PC-9 (cell line): Measurements from ENCODE around the gene ZNF512B. TPM values are rescaled to one million over a fixed set of nuclear protein-coding genes. Genes with fewer than 3 reads are reported as not detected.
"Not testable (repeated sequence)": the region's sequence is repeated elsewhere in the genome, so short reads cannot be mapped to it uniquely, and the experiment has no call there.

Experiments
- BruUV-seq: library from RNA; stranded (reverse); fragments of 400-500 nt; replicated peaks from 2 replicates; lab custom pipeline; 2021; lab: Mats Ljungman, UMichigan
- CTCF ChIA-PET: fragments of 300-600 bp; sonication (Branson Sonifier 250); formaldehyde crosslinking; loops from one replicate; lab custom pipeline; 2022; ENCODE audit warnings: antibody characterized with exemption; lab: Charles Lee
- POLR2A ChIA-PET: fragments of 300-600 bp; sonication (Branson Sonifier 250); formaldehyde crosslinking; loops from one replicate; lab custom pipeline; 2022; ENCODE audit warnings: antibody characterized with exemption; ENCODE audit not compliant: unreplicated experiment; lab: Charles Lee
- DNase-seq, 2 experiments: peaks; one replicate each; pipeline versions ENCODE4 v3.0.0 to v3.0.0-alpha.2; 2015 to 2022; ENCODE audit warnings: mixed read lengths in 1 of 2
- H2AFZ ChIP-seq: fragments of 200-600 bp; sonication (generic); 2 replicates; pipeline ENCODE4 v1.8.1; 2017; ENCODE audit warnings: antibody characterized with exemption
- H3F3A ChIP-seq: fragments of 200-600 bp; sonication (generic); 2 replicates; pipeline ENCODE4 v1.8.1; 2017; ENCODE audit warnings: antibody characterized with exemption, mild to moderate bottlenecking, low read depth; ENCODE audit not compliant: insufficient read depth
- H3K27ac ChIP-seq: fragments of 200-600 bp; sonication (generic); 2 replicates; pipeline ENCODE4 v1.6.1; 2016; ENCODE audit warnings: mixed run types
- H3K27me3 ChIP-seq: fragments of 200-600 bp; sonication (generic); 2 replicates; pipeline ENCODE4 v1.6.1; 2016; ENCODE audit warnings: low read depth, mixed run types; ENCODE audit not compliant: insufficient read depth
- H3K36me3 ChIP-seq: fragments of 200-600 bp; sonication (generic); 2 replicates; pipeline ENCODE4 v1.6.1; 2016; ENCODE audit warnings: low read depth, mixed run types
- H3K4me1 ChIP-seq: fragments of 200-600 bp; sonication (generic); replicated peaks from 2 replicates; pipeline ENCODE4 v1.6.1; 2016; ENCODE audit warnings: mixed run types; ENCODE audit not compliant: insufficient read depth
- H3K4me2 ChIP-seq: fragments of 200-600 bp; sonication (generic); 2 replicates; pipeline ENCODE4 v1.6.1; 2017; ENCODE audit warnings: mixed run types
- H3K4me3 ChIP-seq: fragments of 200-600 bp; sonication (generic); 2 replicates; pipeline ENCODE4 v1.6.1; 2016; ENCODE audit warnings: mixed run types
- H3K79me2 ChIP-seq: fragments of 200-600 bp; sonication (generic); 2 replicates; pipeline ENCODE4 v1.6.1; 2017; ENCODE audit warnings: low read depth, mixed run types
- H3K9me2 ChIP-seq: fragments of 200-600 bp; sonication (generic); 2 replicates; pipeline ENCODE4 v1.8.1; 2017; ENCODE audit warnings: mild to moderate bottlenecking; ENCODE audit not compliant: insufficient read depth
- H3K9me3 ChIP-seq: fragments of 200-600 bp; sonication (generic); 2 replicates; pipeline ENCODE4 v1.8.1; 2016; ENCODE audit warnings: low read depth; ENCODE audit not compliant: insufficient read depth
- H4K20me1 ChIP-seq: fragments of 200-600 bp; sonication (generic); 2 replicates; pipeline ENCODE4 v1.8.1; 2017; ENCODE audit not compliant: insufficient read depth
- CTCF ChIP-seq: fragments of 200-600 bp; sonication (generic); conservative IDR thresholded peaks from 2 replicates; pipeline ENCODE4 v1.6.1; 2017; ENCODE audit warnings: mixed run types, antibody characterized with exemption, mild to moderate bottlenecking, moderate library complexity
- EZH2 ChIP-seq: fragments of 200-600 bp; sonication (generic); IDR thresholded peaks from 2 replicates; pipeline ENCODE4 v1.8.0; 2017; ENCODE audit warnings: antibody characterized with exemption, low read depth
- intact Hi-C: fragments of 100-400 bp; cut with micrococcal nuclease; formaldehyde crosslinking; loops from one replicate; pipeline ENCODE4 v1.10.0; 2022; ENCODE audit not compliant: unreplicated experiment
- total RNA-seq: library from RNA; stranded (reverse); gene quantifications from 2 replicates; pipeline ENCODE4 v1.2.3, GENCODE V29; 2021

Gene ZNF512B
- total RNA-seq, 1 experiment from 2014 or later, result 28.1 TPM

- CTCF ChIA-PET, result no interaction called here
- Histone ChIP-seq H3K4me1 (peaks cover 8% of the 10 kb centered on the region; the same call in 1 of the 2 replicates), H3K36me3 (peaks cover 11% of the 10 kb centered on the region; the same call in 1 of the 2 replicates), H3K27me3 (no peaks in the 10 kb centered on the region), H3K9me2 (no peaks in the 10 kb centered on the region), H3K9me3 (no peaks in the 10 kb centered on the region), H3K4me2 (no peak overlapping the region), H3F3A (peaks cover 14% of the 10 kb centered on the region; the same call in 1 of the 2 replicates), H4K20me1 (no peaks in the 10 kb centered on the region), H3K4me3 (no peak overlapping the region), H3K79me2 (peaks cover 4% of the 10 kb centered on the region), H3K27ac (no peak overlapping the region), H2AFZ (no peak overlapping the region)
- no TSS peak for BruUV-seq
- TF ChIP-seq EZH2, result no peak
- no peak for TF ChIP-seq CTCF
- intact Hi-C loops, result no loop called here
- POLR2A ChIA-PET, result no interaction called here
- DNase-seq, result no peak
Observed at GRCh38 chr20:63962426-63963347, 7.0 kb downstream of the ZNF512B start.

GRCh38 chr20:63961664-63962425 lies 7.9 kb downstream of the ZNF512B start:
- intact Hi-C loops, result no loop called here
- H3K27ac ChIP-seq, result no peak overlapping the region
- no peak overlapping the region for H3K4me3 ChIP-seq
- peaks cover 12% of the 10 kb centered on the region; the same call in 1 of the 2 replicates for H3K4me1 ChIP-seq
- BruUV-seq, result no TSS peak
- H3K36me3 ChIP-seq, result peaks cover 10% of the 10 kb centered on the region; the same call in 1 of the 2 replicates
- H2AFZ ChIP-seq, result no peak overlapping the region
- POLR2A ChIA-PET, result no interaction called here
- CTCF ChIA-PET, result no interaction called here
- no peak for TF ChIP-seq CTCF
- no peak for TF ChIP-seq EZH2
- H3F3A ChIP-seq, result peaks cover 14% of the 10 kb centered on the region; the same call in 1 of the 2 replicates
- no peaks in the 10 kb centered on the region for H4K20me1 ChIP-seq
- no peaks in the 10 kb centered on the region for H3K79me2 ChIP-seq
- no peaks in the 10 kb centered on the region for H3K9me3 ChIP-seq
- no peak for DNase-seq
- H3K4me2 ChIP-seq, result no peak overlapping the region
- no peaks in the 10 kb centered on the region for H3K9me2 ChIP-seq
- no peaks in the 10 kb centered on the region for H3K27me3 ChIP-seq

- H3K79me2 ChIP-seq, H3K36me3 ChIP-seq, H3K9me2 ChIP-seq, DNase-seq, intact Hi-C loops, H4K20me1 ChIP-seq, H2AFZ ChIP-seq, POLR2A ChIA-PET, CTCF ChIA-PET, H3K27ac ChIP-seq, H3K27me3 ChIP-seq, BruUV-seq, H3K4me2 ChIP-seq, H3K4me3 ChIP-seq, H3K9me3 ChIP-seq: not testable (repeated sequence)
- Histone ChIP-seq H3K4me1 (peaks cover 12% of the 10 kb centered on the region; the same call in 1 of the 2 replicates), H3F3A (peaks cover 14% of the 10 kb centered on the region; the same call in 1 of the 2 replicates)
Observed at GRCh38 chr20:63960654-63961621, 8.8 kb downstream of the ZNF512B start.
